Nephron progenitor cell (in vitro differentiated cells): ENCODE measurements around the gene TMEM203.

Experiments
- DNase-seq: peaks from one replicate; pipeline ENCODE4 v3.0.0; 2021
- H3K27ac Mint-ChIP-seq: 2 replicates; pipeline ENCODE4 v1.8.0; 2021; ENCODE audit warnings: mild to moderate bottlenecking, moderate library complexity, mixed read lengths
- H3K27me3 Mint-ChIP-seq: 2 replicates; pipeline ENCODE4 v1.8.0; 2021; ENCODE audit warnings: mild to moderate bottlenecking, low read depth, mixed read lengths; ENCODE audit not compliant: poor library complexity
- H3K36me3 Mint-ChIP-seq: 2 replicates; pipeline ENCODE4 v1.8.0; 2021; ENCODE audit warnings: low read depth, mixed read lengths
- H3K4me1 Mint-ChIP-seq: 2 replicates; pipeline ENCODE4 v1.8.0; 2021; ENCODE audit warnings: mixed read lengths
- H3K4me3 Mint-ChIP-seq: 2 replicates; pipeline ENCODE4 v1.8.0; 2021; ENCODE audit warnings: mild to moderate bottlenecking, moderate library complexity, mixed read lengths
- H3K9me3 Mint-ChIP-seq: 2 replicates; pipeline ENCODE4 v1.8.0; 2021; ENCODE audit warnings: mild to moderate bottlenecking, moderate library complexity, mixed read lengths
- TF ChIP-seq, protein P1 (sequence below): fragments of 200-600 bp; sonication (generic); IDR thresholded peaks from 2 replicates; pipeline ENCODE4 v1.5.0; 2021; ENCODE audit warnings: antibody characterized with exemption

Gene TMEM203

DNA sequence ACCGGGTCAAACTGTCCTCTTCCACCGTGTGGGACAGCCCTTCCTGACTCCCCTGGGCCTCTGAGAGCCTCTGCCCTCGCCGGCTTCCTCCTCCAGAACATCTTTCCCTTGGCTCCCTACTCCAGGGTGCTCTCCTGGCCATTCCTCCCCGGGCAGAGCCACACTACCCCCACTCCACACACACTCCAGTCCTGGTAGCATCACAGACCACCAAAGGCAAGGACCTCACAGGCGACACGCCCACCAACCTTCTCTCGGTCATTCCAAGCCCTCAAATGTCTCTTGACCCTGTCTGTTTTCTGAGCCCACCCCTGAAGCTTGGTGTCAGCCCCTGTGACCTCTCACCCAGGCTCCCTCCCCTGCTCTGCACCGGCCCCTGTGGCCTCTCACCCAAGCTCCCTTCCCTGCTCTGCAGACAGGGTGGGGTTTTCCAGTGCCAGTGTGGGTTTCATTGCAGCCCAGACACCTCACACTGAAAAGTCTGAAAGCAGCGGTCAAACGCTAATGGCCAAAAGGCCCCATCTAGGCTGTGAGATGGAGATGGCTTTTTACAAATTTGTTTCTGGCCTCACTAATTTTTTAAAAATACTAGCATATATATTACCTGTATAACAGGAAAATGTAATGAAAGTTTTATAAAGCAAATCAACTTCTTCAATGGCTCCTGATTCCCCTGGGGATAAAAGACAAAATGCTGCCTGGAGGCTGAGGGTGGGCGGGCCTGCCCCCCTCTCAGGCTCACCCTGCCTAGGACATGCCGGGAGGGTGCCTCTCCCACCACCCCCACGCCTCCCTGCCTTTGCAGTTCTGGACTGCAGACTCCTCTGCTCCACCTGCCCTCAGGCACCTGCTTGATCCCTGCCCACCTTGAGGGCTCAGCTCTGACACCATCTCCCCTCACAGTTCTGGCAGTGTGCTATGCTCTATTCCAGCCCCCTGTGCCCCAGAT lies 46.1 kb downstream of the TMEM203 start:
- H3K9me3 Mint-ChIP-seq: no peaks in the 10 kb centered on the region
- peaks cover 100% of the 10 kb centered on the region for H3K27me3 Mint-ChIP-seq
- H3K27ac Mint-ChIP-seq: no peak overlapping the region
- no peaks in the 10 kb centered on the region for H3K36me3 Mint-ChIP-seq
- no peak for DNase-seq
- H3K4me3 Mint-ChIP-seq: no peak overlapping the region
- TF ChIP-seq, protein P1, sequence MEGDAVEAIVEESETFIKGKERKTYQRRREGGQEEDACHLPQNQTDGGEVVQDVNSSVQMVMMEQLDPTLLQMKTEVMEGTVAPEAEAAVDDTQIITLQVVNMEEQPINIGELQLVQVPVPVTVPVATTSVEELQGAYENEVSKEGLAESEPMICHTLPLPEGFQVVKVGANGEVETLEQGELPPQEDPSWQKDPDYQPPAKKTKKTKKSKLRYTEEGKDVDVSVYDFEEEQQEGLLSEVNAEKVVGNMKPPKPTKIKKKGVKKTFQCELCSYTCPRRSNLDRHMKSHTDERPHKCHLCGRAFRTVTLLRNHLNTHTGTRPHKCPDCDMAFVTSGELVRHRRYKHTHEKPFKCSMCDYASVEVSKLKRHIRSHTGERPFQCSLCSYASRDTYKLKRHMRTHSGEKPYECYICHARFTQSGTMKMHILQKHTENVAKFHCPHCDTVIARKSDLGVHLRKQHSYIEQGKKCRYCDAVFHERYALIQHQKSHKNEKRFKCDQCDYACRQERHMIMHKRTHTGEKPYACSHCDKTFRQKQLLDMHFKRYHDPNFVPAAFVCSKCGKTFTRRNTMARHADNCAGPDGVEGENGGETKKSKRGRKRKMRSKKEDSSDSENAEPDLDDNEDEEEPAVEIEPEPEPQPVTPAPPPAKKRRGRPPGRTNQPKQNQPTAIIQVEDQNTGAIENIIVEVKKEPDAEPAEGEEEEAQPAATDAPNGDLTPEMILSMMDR: no peak
- H3K4me1 Mint-ChIP-seq: no peaks in the 10 kb centered on the region

DNA sequence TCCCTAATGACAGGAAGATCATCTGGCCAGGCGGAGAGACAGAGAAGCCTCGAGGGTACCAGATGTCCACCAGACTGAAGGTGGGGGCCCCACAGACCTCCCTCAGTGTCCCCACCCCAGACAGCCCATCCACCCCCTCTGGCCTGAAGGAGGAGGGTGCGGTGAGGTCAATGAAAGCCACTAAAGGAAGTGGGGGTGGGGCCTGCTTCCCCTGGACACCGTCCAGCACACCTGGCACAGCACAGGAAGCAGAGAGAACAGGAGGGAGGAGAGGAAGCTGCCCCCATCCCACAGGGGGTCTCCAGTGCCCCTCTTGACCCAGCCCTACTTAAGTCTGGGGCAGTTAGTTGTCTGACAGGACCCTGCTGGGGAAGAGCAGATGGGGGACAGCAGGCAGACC lies 46.8 kb downstream of the TMEM203 start:
- H3K27me3 Mint-ChIP-seq: peaks cover 94% of the 10 kb centered on the region
- no peaks in the 10 kb centered on the region for H3K9me3 Mint-ChIP-seq
- no peak overlapping the region for H3K4me3 Mint-ChIP-seq
- no peaks in the 10 kb centered on the region for H3K36me3 Mint-ChIP-seq
- H3K27ac Mint-ChIP-seq: no peak overlapping the region
- H3K4me1 Mint-ChIP-seq: no peaks in the 10 kb centered on the region
- TF ChIP-seq, protein P1: no peak
- no peak for DNase-seq

DNA sequence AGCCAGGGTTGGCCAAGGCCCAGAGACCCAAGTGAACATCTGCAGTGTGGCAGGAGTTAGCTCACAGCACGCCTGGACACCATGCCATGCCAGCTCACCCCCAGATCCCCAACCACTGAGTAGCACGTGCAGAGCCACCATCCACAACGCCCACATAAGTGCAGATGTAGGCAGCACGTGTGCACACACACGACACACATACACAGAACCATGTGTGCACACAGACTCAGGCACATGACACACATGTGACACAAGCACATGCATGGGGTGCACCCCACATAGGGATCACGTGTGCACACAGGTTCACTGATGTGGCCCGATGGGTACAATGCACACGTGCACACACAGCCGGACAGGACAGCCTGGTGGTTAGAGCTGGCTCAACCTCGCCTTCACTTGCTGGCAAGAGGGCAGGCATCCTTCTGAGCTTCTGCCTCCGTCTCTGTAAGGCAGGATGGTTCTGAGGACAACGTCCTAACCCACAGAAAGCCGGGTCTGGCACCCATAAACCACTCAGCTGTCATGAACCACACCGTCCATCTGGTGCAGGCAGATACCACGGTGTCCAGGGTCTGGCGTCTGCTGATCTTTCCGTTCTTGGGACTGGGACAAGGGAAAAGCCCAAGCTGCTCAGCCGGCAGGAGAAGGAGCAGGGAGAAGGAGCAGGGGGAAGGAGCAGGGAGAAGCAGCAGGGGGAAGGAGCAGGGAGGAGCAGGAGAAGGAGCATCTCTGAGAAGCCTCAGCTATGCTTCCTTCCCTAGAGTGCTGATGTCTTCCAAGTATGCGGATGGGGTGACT lies 47.6 kb downstream of the TMEM203 start:
- H3K4me3 Mint-ChIP-seq: no peak overlapping the region
- H3K36me3 Mint-ChIP-seq: no peaks in the 10 kb centered on the region
- H3K27me3 Mint-ChIP-seq: peaks cover 85% of the 10 kb centered on the region
- no peaks in the 10 kb centered on the region for H3K4me1 Mint-ChIP-seq
- no peaks in the 10 kb centered on the region for H3K9me3 Mint-ChIP-seq
- no peak for DNase-seq
- TF ChIP-seq, protein P1: no peak
- no peak overlapping the region for H3K27ac Mint-ChIP-seq

- Mint-ChIP-seq H3K36me3 (no peaks in the 10 kb centered on the region), H3K4me3 (no peak overlapping the region), H3K9me3 (peaks cover 6% of the 10 kb centered on the region), H3K27ac (no peak overlapping the region), H3K4me1 (no peaks in the 10 kb centered on the region), H3K27me3 (peaks cover 75% of the 10 kb centered on the region)
- TF ChIP-seq, protein P1: no peak
- DNase-seq: peak; percentile 67
These were observed 48.7 kb downstream of the TMEM203 start for GRCh38 chr9:137156567-137157375.
